Gastrocnemius medialis (tissue), 4 donors: ENCODE measurements around the gene PALLD. TPM values are rescaled to one million over a fixed set of nuclear protein-coding genes. Genes with fewer than 3 reads are reported as not detected.

Experiments
- ATAC-seq, 2 donors: fragments of 150-250 bp; one replicate each; pipeline ENCODE4 v1.9.1; 2016
- DNase-seq, 2 donors: peaks; one replicate each; pipeline ENCODE4 v3.0.0-alpha.2; 2019
- H3K27ac ChIP-seq, 4 donors: fragments of 200-600 bp; sonication (generic); 1 replicate in 1 of 4; 2 replicates in 3 of 4; pipeline ENCODE4 v1.5.1; 2016 to 2018; ENCODE audit warnings: mild to moderate bottlenecking in 2 of 4, moderate library complexity in 1 of 4
- H3K27me3 ChIP-seq, 3 donors: fragments of 200-600 bp; sonication (generic) in 2 of 3; 1 replicate in 1 of 3; 2 replicates in 2 of 3; pipeline versions ENCODE4 v1.5.1 to v1.6.0; 2016 to 2019; ENCODE audit warnings: mild to moderate bottlenecking in 1 of 3, moderate library complexity in 1 of 3
- H3K36me3 ChIP-seq, 2 donors: fragments of 200-600 bp; sonication (generic) in 1 of 2; one replicate each; pipeline ENCODE4 v1.5.1; 2017 to 2018
- H3K4me1 ChIP-seq, 2 donors: fragments of 200-600 bp; sonication (generic) in 1 of 2; one replicate each; pipeline ENCODE4 v1.5.1; 2016 to 2017; ENCODE audit warnings: mild to moderate bottlenecking in 2 of 2
- H3K4me3 ChIP-seq, 4 donors: fragments of 200-600 bp; sonication (generic) in 3 of 4; 1 replicate in 1 of 4; 2 replicates in 3 of 4; pipeline ENCODE4 v1.5.1; 2016 to 2019; ENCODE audit warnings: mild to moderate bottlenecking in 2 of 4
- H3K9me3 ChIP-seq, 3 donors: fragments of 200-600 bp; sonication (generic) in 2 of 3; 1 replicate in 1 of 3; 2 replicates in 2 of 3; pipeline ENCODE4 v1.5.1; 2016 to 2019
- CTCF ChIP-seq, 5 experiments: fragments of 450-650 bp in 3 of 5; fragments of 200-600 bp in 2 of 5; sonication (generic) in 2 of 5; IDR thresholded peaks in 4 of 5; conservative IDR thresholded peaks in 1 of 5; 1 replicate in 4 of 5; 2 replicates in 1 of 5; pipeline ENCODE4 v1.5.1; 2016 to 2019; ENCODE audit warnings: antibody characterized with exemption in 5 of 5, mild to moderate bottlenecking in 3 of 5, moderate library complexity in 3 of 5
- POLR2A ChIP-seq, 2 donors: fragments of 450-650 bp; IDR thresholded peaks; one replicate each; pipeline ENCODE4 v1.6.1; 2017; ENCODE audit warnings: antibody characterized with exemption in 2 of 2, mild to moderate bottlenecking in 2 of 2, moderate library complexity in 2 of 2
- in situ Hi-C, 4 donors: fragments of 200-750 bp; cut with MboI; loops; one replicate each; pipeline versions ENCODE4 v1.15.0 to v1.8.0; 2017; ENCODE audit warnings: low sequenced_read_pairs in 4 of 4
- intact Hi-C: fragments of 100-400 bp; cut with DNase I; formaldehyde crosslinking; loops from one replicate; pipeline ENCODE4 v1.15.1; 2023; ENCODE audit warnings: low total_unique reads
- total RNA-seq, 4 donors: library from RNA; depleted of rRNA; stranded (reverse); fragments of >200 nt; gene quantifications; one replicate each; pipeline versions ENCODE4 v1.1.0 to v1.2.3, GENCODE V29; 2016

Gene PALLD
- total RNA-seq, 4 donors from 2014 or later: 165 to 439 (median 319) TPM

DNA sequence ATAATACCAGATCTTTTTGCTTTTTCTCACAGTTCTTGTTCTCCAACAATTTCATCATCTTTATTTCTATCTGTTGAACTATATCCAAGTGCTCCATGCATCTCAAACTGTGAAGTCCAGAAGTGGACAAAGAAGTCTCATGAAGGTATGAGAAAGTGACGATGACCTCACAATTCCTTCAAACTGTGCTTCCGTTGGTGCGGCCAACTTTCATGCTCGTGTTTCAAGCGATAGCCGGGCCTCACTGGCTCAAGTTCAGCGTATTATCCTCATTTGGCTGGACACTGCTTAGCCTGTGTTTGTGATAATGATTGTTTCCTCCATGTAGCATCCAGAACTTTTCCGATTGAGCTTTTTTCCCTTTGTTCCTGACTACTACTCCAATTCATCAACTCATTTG, 143.1 kb downstream of the PALLD start:
- DNase-seq (no peak), ATAC-seq (peak; percentile 15 to 25)
- Histone ChIP-seq H3K4me1 (peaks cover 31 to 57% of the 10 kb centered on the region in 2 donors), H3K9me3 (no peaks in the 10 kb centered on the region), H3K36me3 (no peaks in the 10 kb centered on the region), H3K27me3 (no peaks in the 10 kb centered on the region), H3K4me3 (no peak overlapping the region), H3K27ac (peak overlapping the region; percentile 49 to 89 (median 66))
- intact Hi-C loops: loop anchor here (5.0 kb wide), 1 partner anchor 192 kb away; no protein-coding TSS in a partner anchor
- in situ Hi-C loops: no loop called here
- no peak for TF ChIP-seq POLR2A (IDR thresholded peaks at IDR 0.05)
- no peak for TF ChIP-seq CTCF (IDR thresholded peaks at IDR 0.05 in 4 of 5, conservative IDR thresholded peaks at IDR 0.05 in 1 of 5)

DNA sequence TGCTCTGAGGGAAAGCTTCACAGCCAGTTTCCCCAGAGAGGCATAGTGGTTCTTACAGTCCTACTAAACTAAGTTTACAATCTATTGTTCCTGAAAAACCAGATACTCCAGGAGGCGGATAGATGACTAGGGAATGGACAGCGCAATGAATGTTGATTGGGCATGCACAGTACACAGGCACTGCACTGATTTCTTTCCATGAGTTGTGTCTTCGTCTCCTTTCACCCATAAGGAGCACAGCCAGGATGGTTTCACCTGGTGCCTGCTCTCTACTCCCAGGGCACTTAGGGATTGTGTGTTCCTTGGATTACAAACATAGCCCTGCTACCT, 144.9 kb downstream of the PALLD start:
- Histone ChIP-seq H3K36me3 (no peaks in the 10 kb centered on the region), H3K4me1 (peaks cover 19 to 49% of the 10 kb centered on the region in 2 donors), H3K27me3 (no peaks in the 10 kb centered on the region), H3K4me3 (no peak overlapping the region), H3K9me3 (no peaks in the 10 kb centered on the region), H3K27ac (peak overlapping the region; percentile 49 to 89 (median 66))
- TF ChIP-seq CTCF (IDR thresholded peaks at IDR 0.05 in 4 of 5, conservative IDR thresholded peaks at IDR 0.05 in 1 of 5): no peak
- no peak for TF ChIP-seq POLR2A (IDR thresholded peaks at IDR 0.05)
- in situ Hi-C loops: no loop called here
- intact Hi-C loops: no loop called here
- no peak for DNase-seq
- ATAC-seq: no peak

- Histone ChIP-seq H3K9me3 (no peaks in the 10 kb centered on the region), H3K36me3 (no peaks in the 10 kb centered on the region), H3K27ac (peak overlapping the region in 3 of 4 donors; percentile 27 to 89 (median 48)), H3K27me3 (no peaks in the 10 kb centered on the region), H3K4me1 (peaks cover 14 to 41% of the 10 kb centered on the region in 2 donors), H3K4me3 (no peak overlapping the region)
- TF ChIP-seq CTCF (IDR thresholded peaks at IDR 0.05 in 4 of 5, conservative IDR thresholded peaks at IDR 0.05 in 1 of 5) (no peak), POLR2A (IDR thresholded peaks at IDR 0.05) (no peak)
- ATAC-seq (no peak), DNase-seq (no peak)
- intact Hi-C loops: no loop called here
- in situ Hi-C loops: no loop called here
Measured at GRCh38 chr4:168642591-168642990, 145.7 kb downstream of the PALLD start.

DNA sequence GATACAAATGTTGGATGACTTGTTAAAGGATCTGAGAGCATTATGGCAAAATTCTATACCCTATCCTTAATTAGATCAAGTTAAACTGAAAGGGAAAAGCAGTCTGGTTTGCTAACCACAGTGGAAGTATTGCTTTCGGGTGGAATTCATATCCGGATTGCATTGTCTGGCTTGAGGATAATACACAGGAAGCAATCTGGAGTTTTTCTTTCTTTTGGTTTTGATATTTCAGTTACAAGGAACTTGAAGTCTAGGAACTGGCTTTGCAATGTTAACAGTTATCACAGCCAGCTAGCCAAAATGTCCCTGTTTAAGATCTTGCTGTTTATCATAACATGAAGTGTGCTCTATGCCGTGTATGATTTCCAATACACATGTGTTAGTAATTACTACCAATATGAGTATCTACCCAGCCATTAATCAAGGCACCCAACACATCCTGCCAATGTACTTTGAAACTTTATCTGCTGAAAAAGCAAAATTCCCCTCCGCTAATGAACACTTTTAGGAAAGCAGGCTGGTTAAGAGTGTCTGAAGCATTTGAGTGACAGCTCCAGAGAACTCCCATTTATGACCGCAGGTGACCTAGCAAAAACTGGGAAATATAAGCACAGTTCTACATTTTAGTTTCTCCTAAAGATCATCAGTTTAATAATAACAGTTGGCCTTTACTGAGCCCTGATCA, 146.4 kb downstream of the PALLD start:
- ATAC-seq (peak in 1 of 2 donors; percentile 21), DNase-seq (no peak)
- Histone ChIP-seq H3K27me3 (no peaks in the 10 kb centered on the region), H3K4me3 (peak overlapping the region in 2 of 4 donors; percentile 3 to 20), H3K9me3 (no peaks in the 10 kb centered on the region), H3K36me3 (no peaks in the 10 kb centered on the region), H3K4me1 (peaks cover 14 to 41% of the 10 kb centered on the region in 2 donors), H3K27ac (peak overlapping the region; percentile 15 to 89 (median 38))
- intact Hi-C loops (no loop called here), in situ Hi-C loops (no loop called here)
- TF ChIP-seq POLR2A (IDR thresholded peaks at IDR 0.05) (no peak), CTCF (IDR thresholded peaks at IDR 0.05 in 4 of 5, conservative IDR thresholded peaks at IDR 0.05 in 1 of 5) (no peak)

DNA sequence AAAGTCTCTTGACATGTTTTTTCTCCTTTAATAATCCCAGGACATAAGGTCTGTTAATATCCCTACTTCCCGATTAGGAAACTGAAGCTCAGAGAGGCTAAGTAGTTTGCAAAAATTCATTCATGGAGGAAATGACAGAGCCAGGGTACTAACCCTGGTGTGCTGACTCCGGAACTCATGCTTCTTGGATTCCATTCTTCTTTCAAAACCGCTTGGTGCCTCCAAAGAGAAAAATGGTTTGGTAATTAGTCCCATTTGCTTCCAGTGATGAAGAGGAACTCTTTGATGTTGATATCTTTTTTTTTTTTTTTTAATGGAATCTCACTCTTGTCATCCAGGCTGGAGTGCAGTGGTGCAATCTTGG, 146.9 kb downstream of the PALLD start:
- TF ChIP-seq CTCF (IDR thresholded peaks at IDR 0.05 in 4 of 5, conservative IDR thresholded peaks at IDR 0.05 in 1 of 5) (no peak), POLR2A (IDR thresholded peaks at IDR 0.05) (no peak)
- Histone ChIP-seq H3K27ac (peak overlapping the region in 3 of 4 donors; percentile 27 to 89 (median 48)), H3K4me3 (no peak overlapping the region), H3K9me3 (no peaks in the 10 kb centered on the region), H3K36me3 (no peaks in the 10 kb centered on the region), H3K4me1 (peaks cover 16 to 41% of the 10 kb centered on the region in 2 donors), H3K27me3 (no peaks in the 10 kb centered on the region)
- intact Hi-C loops (no loop called here), in situ Hi-C loops (no loop called here)
- no peak for ATAC-seq
- DNase-seq: no peak
